Measurements from ENCODE around the gene SHISA2.
A peak's percentile ranks its signal among the peaks of the same experiment; 100 is the strongest.

The SHISA2 gene

DNA sequence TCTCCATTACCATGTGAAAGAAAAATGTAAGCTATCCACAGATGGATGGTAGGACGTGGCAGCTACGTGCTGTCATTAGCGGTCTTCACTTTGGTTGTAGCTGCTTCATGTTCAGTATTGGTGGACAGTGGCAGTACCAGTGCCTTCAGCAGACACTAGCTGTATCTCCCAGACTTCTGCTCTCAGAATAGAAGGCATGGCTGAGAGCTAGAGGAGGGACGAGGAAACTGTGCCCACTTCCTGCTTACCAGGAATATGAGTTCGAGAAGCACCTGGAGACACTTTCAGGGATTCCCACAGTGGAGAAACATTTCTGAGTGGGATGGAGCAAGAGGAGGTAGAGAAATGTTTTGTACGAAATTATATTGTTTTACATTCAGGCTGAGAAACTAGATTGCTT is 6.9 kb upstream of the SHISA2 start:
- Histone ChIP-seq H3K9ac (ENCODE audit: low read depth, low read length, poor library complexity, severe bottlenecking) (no peak overlapping the region), H3K79me2 (ENCODE audit: insufficient read depth, low read length) (no peaks in the 10 kb centered on the region), H3K9me3 (ENCODE audit: insufficient read depth, low read depth, low read length) (no peaks in the 10 kb centered on the region), H3K4me1 (ENCODE audit: insufficient read depth, low read length, poor library complexity, severe bottlenecking) (peaks cover 30% of the 10 kb centered on the region), H3K4me3 (ENCODE audit: low read length, poor library complexity, severe bottlenecking) (no peak overlapping the region), H3K9me2 (replicated peaks; ENCODE audit: low read depth, low read length) (no peaks in the 10 kb centered on the region), H3K4me2 (ENCODE audit: low read depth, low read length, poor library complexity, severe bottlenecking) (no peak overlapping the region), H3K36me3 (ENCODE audit: insufficient read depth, low read length) (no peaks in the 10 kb centered on the region), H2AFZ (ENCODE audit: low read length) (no peak overlapping the region), H3F3A (ENCODE audit: low read depth) (no peaks in the 10 kb centered on the region), H4K20me1 (ENCODE audit: insufficient read depth, low read length, poor library complexity, severe bottlenecking) (no peaks in the 10 kb centered on the region), H3K27me3 (ENCODE audit: insufficient read depth, low read length, poor library complexity, severe bottlenecking) (no peaks in the 10 kb centered on the region)
- TF ChIP-seq EZH2phosphoT487 (IDR thresholded peaks at IDR 0.05; ENCODE audit: borderline replicate concordance): no peak

DNA sequence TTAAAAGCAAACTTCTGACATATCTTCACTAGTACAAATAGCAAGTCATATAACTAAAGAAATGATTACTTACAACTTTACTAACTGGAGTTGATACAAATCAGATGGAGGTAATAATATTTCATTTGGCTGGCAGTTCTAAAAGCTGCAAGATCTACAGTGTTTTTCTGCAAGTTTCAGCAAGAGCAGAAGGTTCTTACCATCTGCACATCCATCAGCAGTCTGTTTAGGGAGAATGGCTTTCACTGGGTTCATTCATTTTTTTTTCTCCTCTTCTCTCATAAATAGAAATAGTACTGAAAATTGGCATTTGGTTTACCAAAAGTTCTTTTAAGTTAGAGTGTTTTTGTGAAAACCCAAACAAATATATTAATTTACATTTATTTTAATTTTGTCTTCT is 3.1 kb upstream of the SHISA2 start:
- no peak overlapping the region for H3K9ac ChIP-seq (ENCODE audit: low read depth, low read length, poor library complexity, severe bottlenecking)
- H3F3A ChIP-seq (ENCODE audit: low read depth): no peaks in the 10 kb centered on the region
- no peak overlapping the region for H2AFZ ChIP-seq (ENCODE audit: low read length)
- H3K36me3 ChIP-seq (ENCODE audit: insufficient read depth, low read length): no peaks in the 10 kb centered on the region
- H3K9me3 ChIP-seq (ENCODE audit: insufficient read depth, low read depth, low read length): no peaks in the 10 kb centered on the region
- H4K20me1 ChIP-seq (ENCODE audit: insufficient read depth, low read length, poor library complexity, severe bottlenecking): peaks cover 13% of the 10 kb centered on the region
- H3K79me2 ChIP-seq (ENCODE audit: insufficient read depth, low read length): peaks cover 18% of the 10 kb centered on the region
- peaks cover 1% of the 10 kb centered on the region for H3K27me3 ChIP-seq (ENCODE audit: insufficient read depth, low read length, poor library complexity, severe bottlenecking)
- no peak overlapping the region for H3K4me2 ChIP-seq (ENCODE audit: low read depth, low read length, poor library complexity, severe bottlenecking)
- TF ChIP-seq, protein P1, sequence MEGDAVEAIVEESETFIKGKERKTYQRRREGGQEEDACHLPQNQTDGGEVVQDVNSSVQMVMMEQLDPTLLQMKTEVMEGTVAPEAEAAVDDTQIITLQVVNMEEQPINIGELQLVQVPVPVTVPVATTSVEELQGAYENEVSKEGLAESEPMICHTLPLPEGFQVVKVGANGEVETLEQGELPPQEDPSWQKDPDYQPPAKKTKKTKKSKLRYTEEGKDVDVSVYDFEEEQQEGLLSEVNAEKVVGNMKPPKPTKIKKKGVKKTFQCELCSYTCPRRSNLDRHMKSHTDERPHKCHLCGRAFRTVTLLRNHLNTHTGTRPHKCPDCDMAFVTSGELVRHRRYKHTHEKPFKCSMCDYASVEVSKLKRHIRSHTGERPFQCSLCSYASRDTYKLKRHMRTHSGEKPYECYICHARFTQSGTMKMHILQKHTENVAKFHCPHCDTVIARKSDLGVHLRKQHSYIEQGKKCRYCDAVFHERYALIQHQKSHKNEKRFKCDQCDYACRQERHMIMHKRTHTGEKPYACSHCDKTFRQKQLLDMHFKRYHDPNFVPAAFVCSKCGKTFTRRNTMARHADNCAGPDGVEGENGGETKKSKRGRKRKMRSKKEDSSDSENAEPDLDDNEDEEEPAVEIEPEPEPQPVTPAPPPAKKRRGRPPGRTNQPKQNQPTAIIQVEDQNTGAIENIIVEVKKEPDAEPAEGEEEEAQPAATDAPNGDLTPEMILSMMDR (conservative IDR thresholded peaks at IDR 0.05; ENCODE audit: low read length): no peak
- TF ChIP-seq EZH2phosphoT487 (IDR thresholded peaks at IDR 0.05; ENCODE audit: borderline replicate concordance): no peak
- peaks cover 26% of the 10 kb centered on the region for H3K4me1 ChIP-seq (ENCODE audit: insufficient read depth, low read length, poor library complexity, severe bottlenecking)
- H3K4me3 ChIP-seq (ENCODE audit: low read length, poor library complexity, severe bottlenecking): no peak overlapping the region
- H3K9me2 ChIP-seq (replicated peaks; ENCODE audit: low read depth, low read length): no peaks in the 10 kb centered on the region

DNA sequence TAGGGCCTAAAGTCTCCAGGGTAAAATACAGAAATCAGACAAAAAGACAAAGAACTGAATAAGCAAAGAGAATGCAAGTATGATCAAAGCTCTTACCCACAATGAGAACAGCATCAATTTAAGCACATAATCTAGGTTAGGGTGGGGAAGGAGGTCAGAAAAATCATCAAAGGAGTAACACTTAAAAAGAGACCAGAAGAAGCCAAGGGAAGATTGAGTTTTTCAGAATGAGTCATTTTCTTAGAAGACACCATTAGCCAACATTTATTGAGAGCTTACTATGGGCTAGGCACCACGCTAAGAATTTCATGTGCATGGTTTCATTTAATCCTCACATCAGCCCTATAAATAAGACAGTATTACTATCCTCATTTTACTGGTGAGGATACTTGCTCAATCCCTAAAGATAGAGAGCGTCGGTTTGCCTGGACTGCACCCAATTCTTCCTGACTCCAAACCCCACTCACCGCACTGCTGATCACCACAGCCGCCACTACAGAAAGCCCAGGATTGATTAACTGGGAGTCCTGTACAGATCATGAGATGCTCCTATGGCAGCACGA is 1.7 kb upstream of the SHISA2 start:
- no peak overlapping the region for H3K4me3 ChIP-seq (ENCODE audit: low read length, poor library complexity, severe bottlenecking)
- no peak overlapping the region for H3K4me2 ChIP-seq (ENCODE audit: low read depth, low read length, poor library complexity, severe bottlenecking)
- peaks cover 32% of the 10 kb centered on the region for H3K79me2 ChIP-seq (ENCODE audit: insufficient read depth, low read length)
- H3K27me3 ChIP-seq (ENCODE audit: insufficient read depth, low read length, poor library complexity, severe bottlenecking): peaks cover 3% of the 10 kb centered on the region
- H3K4me1 ChIP-seq (ENCODE audit: insufficient read depth, low read length, poor library complexity, severe bottlenecking): peaks cover 35% of the 10 kb centered on the region
- no peaks in the 10 kb centered on the region for H3K9me3 ChIP-seq (ENCODE audit: insufficient read depth, low read depth, low read length)
- no peaks in the 10 kb centered on the region for H3K36me3 ChIP-seq (ENCODE audit: insufficient read depth, low read length)
- H3K9me2 ChIP-seq (replicated peaks; ENCODE audit: low read depth, low read length): no peaks in the 10 kb centered on the region
- H4K20me1 ChIP-seq (ENCODE audit: insufficient read depth, low read length, poor library complexity, severe bottlenecking): peaks cover 27% of the 10 kb centered on the region
- TF ChIP-seq EZH2phosphoT487 (IDR thresholded peaks at IDR 0.05; ENCODE audit: borderline replicate concordance): no peak
- TF ChIP-seq, protein P1 (conservative IDR thresholded peaks at IDR 0.05; ENCODE audit: low read length): no peak
- no peak overlapping the region for H3K9ac ChIP-seq (ENCODE audit: low read depth, low read length, poor library complexity, severe bottlenecking)
- H3F3A ChIP-seq (ENCODE audit: low read depth): no peaks in the 10 kb centered on the region
- H2AFZ ChIP-seq (ENCODE audit: low read length): no peak overlapping the region

DNA sequence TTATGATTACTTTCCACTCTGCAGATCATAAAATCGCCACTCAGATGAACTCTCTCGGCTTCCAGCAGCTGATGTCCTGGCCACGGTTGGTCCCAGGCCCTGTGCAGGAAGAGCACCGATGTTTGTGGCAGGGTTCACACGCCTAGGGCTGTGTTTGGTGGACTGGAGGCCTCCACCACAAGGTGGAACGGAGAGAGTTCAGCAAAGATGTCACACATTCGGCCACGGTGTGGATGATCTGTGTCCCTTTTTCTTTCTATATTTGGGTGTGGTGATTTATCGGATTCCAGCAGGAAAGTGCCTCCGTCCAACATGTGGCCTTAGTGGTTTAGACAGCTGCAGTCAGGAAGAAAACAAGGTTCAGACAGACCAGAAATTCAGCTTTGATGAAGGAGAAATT is 521 bp upstream of the SHISA2 start:
- peaks cover 44% of the 10 kb centered on the region for H3K79me2 ChIP-seq (ENCODE audit: insufficient read depth, low read length)
- peak overlapping the region; percentile 81 for H3K9ac ChIP-seq (ENCODE audit: low read depth, low read length, poor library complexity, severe bottlenecking)
- no peaks in the 10 kb centered on the region for H3K9me2 ChIP-seq (replicated peaks; ENCODE audit: low read depth, low read length)
- peaks cover 42% of the 10 kb centered on the region for H3K4me1 ChIP-seq (ENCODE audit: insufficient read depth, low read length, poor library complexity, severe bottlenecking)
- peaks cover 35% of the 10 kb centered on the region for H4K20me1 ChIP-seq (ENCODE audit: insufficient read depth, low read length, poor library complexity, severe bottlenecking)
- TF ChIP-seq EZH2phosphoT487 (IDR thresholded peaks at IDR 0.05; ENCODE audit: borderline replicate concordance): no peak
- no peaks in the 10 kb centered on the region for H3K36me3 ChIP-seq (ENCODE audit: insufficient read depth, low read length)
- H3K4me3 ChIP-seq (ENCODE audit: low read length, poor library complexity, severe bottlenecking): peak overlapping the region; percentile 86
- peak overlapping the region; percentile 99 for H3K4me2 ChIP-seq (ENCODE audit: low read depth, low read length, poor library complexity, severe bottlenecking)
- H3K9me3 ChIP-seq (ENCODE audit: insufficient read depth, low read depth, low read length): no peaks in the 10 kb centered on the region
- H3K27me3 ChIP-seq (ENCODE audit: insufficient read depth, low read length, poor library complexity, severe bottlenecking): peaks cover 3% of the 10 kb centered on the region
- H2AFZ ChIP-seq (ENCODE audit: low read length): peak overlapping the region; percentile 54
- H3F3A ChIP-seq (ENCODE audit: low read depth): no peaks in the 10 kb centered on the region
